Left forelimb (tissue), 1 donor: Measurements from ENCODE around the gene NRCAM.
"Not testable (repeated sequence)": the region's sequence is repeated elsewhere in the genome, so short reads cannot be mapped to it uniquely, and the experiment has no call there.

Source experiments
- DNase-seq: peaks from one replicate; pipeline ENCODE4 v3.0.0-alpha.2; 2018; ENCODE audit warnings: low spot score

Gene NRCAM

GRCh38 chr7:108280136-108280535 is 176.1 kb downstream of the NRCAM start:
- no peak for DNase-seq

- DNase-seq, result no peak
These were observed 177.5 kb downstream of the NRCAM start for GRCh38 chr7:108278776-108279175.

DNA sequence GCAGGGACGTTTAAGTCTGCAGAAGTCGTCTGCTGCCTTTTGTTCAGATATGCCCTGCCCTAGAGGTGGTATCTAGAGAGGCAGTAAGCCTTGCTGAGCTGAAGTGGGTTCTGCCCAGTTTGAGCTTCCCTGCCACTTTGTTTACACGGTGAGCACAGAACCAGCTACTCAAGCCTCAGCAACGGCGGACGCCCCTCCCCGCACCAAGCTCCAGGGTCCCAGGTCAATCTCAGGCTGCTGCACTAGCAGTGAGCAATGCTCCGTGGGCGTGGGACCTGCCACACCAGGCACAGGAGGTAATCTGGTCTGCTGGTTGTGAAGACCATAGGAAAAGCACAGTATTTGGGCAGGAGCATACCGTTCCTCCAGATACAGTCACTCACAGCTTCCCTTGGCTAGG is 178.0 kb downstream of the NRCAM start:
- no peak for DNase-seq

GRCh38 chr7:108274447-108274846 is 181.8 kb downstream of the NRCAM start:
- DNase-seq, result not testable (repeated sequence)

DNA sequence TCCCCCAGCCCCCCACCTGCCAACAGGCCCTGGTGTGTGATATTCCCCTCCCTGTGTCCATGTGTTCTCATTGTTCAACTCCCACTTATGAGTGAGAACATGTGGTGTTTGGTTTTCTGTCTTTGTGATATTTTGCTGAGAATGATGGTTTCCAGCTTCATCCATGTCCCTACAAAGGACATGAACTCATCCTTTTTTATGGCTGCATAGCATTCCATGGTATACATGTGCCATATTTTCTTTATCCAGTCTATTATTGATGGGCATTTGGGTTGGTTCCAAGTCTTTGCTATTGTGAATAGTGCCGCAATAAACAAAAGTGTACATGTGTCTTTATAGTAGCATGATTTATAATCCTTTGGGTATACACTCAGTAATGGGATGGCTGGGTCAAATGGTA is 183.3 kb downstream of the NRCAM start:
- not testable (repeated sequence) for DNase-seq

DNA sequence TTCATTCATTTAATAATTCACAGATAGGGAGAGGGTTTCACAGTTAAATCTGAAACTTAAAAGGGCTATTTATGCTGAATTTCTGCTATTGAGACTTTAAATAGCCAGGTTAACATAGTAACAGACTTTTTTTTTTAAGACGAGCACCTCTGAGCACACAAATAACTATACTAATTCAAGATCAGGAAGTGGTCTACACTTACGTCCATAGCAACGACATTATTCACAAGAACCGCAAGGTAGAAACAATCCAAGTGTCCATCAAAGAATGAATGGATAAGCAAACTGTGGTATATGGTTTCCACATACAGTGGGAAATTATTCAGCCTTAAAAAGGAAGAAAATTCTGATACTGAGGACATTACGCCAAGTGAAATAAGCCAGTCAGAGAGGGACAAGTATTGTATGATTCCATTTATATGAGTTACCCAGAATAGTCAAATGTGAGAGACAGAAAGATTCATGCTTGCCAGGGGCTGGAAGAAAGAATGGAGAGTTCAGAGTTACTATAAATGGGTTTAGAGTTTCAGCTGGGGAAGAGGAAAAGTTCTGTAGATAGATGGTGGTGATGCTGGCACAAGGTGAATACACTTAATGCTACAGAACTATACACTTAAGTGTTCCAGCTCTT is 185.7 kb downstream of the NRCAM start:
- DNase-seq, result no peak

DNA sequence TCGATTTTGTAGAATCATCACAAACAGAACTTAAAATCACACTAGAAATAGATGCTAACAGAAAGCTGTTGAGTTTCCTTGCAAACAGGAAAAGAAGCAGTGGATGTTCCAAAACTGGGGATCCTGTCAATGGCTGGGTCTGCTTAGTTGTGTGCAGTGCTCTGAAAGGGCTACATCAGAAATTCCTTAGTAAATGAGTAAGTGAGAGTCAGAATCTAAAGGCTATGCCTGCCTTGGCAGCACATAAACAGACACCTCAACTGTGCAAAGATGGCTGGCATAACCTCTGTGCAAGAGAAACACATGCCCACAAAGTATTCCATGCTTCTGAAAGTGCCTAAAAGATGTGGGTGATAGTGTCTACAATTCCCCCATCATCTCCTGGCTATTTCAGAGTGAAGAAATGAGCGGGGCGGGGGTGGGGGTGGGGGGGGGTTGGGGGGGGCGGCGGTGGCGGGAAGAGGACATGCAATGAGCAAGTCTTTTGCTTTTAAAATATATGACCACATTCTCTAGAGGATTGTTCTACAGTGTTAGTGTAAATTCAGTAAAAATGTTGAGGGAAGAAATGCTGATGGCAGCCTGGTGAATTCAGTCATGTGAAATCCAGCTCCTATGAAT is 187.9 kb downstream of the NRCAM start:
- no peak for DNase-seq

DNA sequence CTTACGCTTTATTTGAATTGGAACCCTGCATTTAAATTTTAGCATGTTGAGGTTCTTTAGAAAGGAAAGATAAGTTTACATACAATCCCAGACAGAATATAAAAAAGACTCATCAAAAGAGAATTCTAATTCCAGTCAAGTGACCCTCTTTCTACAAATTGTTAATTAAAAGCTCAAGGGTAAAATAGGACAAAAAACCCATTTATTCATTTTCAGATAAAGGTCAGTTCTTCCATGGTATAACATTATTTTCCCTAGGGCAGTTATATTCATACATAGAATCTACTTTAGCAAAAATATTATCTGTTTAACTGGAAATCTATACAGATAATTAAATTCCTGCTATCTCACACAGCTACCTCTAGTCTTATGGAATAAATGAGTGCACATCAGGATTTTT is 188.6 kb downstream of the NRCAM start:
- no peak for DNase-seq

- no peak for DNase-seq
These were observed 189.7 kb downstream of the NRCAM start for GRCh38 chr7:108266491-108266890.

DNA sequence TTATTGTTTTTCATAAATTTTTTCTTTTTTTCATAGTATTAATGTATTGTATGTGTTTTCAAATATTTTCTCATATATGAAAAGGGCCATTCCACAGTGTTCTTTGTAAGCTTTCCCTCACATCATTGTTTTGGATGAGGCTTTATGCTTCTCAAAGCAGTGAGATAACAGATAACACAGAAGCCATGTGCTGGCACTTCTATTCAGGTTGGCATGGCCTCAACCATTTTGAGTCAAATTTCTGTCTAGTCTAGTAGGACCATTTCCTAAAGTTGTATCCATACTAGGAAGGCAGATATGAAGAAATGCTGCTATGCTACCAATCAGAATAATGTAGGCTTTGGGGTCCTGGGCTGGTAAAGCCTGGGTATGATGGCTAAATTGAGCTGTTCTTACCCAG is 190.2 kb downstream of the NRCAM start:
- no peak for DNase-seq

DNA sequence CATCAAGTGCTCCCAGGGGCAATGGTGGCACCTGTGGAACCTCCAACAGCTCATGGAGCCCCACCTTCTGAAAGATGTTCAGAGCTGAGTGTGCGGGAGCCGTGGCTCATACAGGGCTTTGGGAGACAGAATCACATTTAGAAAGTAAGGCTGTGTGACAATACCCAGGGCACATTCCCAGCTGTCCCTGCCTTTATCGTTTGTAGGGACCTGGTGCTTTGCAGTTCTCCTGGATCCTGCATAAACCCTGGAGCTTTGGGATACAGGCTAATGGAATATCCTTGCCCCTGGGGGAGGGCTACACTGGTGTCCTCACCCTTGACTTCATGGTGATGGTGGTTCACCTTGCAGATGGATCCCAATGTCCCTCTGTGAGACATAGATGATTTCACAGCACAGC is 191.2 kb downstream of the NRCAM start:
- no peak for DNase-seq

- DNase-seq, result peak; percentile 66
These were observed 192.8 kb downstream of the NRCAM start for GRCh38 chr7:108263425-108263824.

- DNase-seq, result no peak
These were observed 194.5 kb downstream of the NRCAM start for GRCh38 chr7:108261560-108262255.

GRCh38 chr7:108259447-108259846 is 196.8 kb downstream of the NRCAM start:
- DNase-seq, result not testable (repeated sequence)

GRCh38 chr7:108257954-108258353 is 198.3 kb downstream of the NRCAM start:
- DNase-seq, result no peak

GRCh38 chr7:108254259-108254658 is 202.0 kb downstream of the NRCAM start:
- no peak for DNase-seq

- DNase-seq, result no peak
These were observed 202.8 kb downstream of the NRCAM start for GRCh38 chr7:108253275-108254044.

- no peak for DNase-seq
These were observed 204.1 kb downstream of the NRCAM start for GRCh38 chr7:108252177-108252576.

DNA sequence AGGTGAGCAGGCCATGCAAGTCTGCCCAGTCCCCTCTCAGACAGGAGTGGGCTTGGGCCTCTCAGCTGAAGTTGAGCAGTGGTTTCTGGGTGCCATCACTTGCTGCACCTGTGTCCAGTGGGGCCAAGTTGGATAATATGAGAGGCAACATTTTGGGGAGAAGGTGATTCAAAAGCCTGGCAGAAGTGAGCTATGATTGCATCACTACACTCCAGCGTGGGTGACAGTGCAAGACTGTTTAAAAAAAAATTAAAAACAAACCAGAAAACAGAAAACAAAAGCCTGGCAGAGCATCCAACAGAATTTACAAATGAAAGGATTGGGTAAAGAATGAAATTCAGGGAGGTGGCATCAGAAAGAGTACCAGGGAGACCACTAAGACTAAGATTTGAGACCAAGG is 204.5 kb downstream of the NRCAM start:
- DNase-seq, result no peak

DNA sequence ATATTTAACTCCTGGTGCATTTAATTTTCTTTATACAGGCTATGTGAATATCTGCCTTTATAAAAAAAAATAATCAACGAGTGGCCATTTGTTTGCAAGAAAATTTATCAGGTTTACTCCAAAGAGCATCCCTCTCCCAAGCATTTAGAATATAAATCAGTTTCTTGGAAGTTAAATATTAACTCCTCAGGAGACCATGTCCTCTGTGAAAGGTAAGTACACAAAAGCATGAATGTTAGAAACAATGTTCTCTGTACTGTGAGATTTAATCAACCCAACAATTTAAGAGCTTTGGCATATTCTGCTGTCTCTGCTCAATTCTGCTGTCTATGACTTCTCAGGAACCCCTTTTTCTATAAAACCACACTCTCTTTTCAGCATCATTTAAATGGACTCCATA is 206.8 kb downstream of the NRCAM start:
- DNase-seq, result no peak

- DNase-seq, result no peak
These were observed 207.4 kb downstream of the NRCAM start for GRCh38 chr7:108248821-108249220.

- no peak for DNase-seq
These were observed 207.8 kb downstream of the NRCAM start for GRCh38 chr7:108248418-108248817.

- no peak for DNase-seq
These were observed 208.6 kb downstream of the NRCAM start for GRCh38 chr7:108247614-108248013.
